HG02588 (cell line): ENCODE data around the gene CTBP2.

Experiments
- ATAC-seq: cut with Tn5 transposase; IDR thresholded peaks from one replicate; pipeline ENCODE4 v1.9.1; 2021; ENCODE audit warnings: mild to moderate bottlenecking, moderate library complexity; ENCODE audit not compliant: unreplicated experiment

Gene CTBP2

DNA sequence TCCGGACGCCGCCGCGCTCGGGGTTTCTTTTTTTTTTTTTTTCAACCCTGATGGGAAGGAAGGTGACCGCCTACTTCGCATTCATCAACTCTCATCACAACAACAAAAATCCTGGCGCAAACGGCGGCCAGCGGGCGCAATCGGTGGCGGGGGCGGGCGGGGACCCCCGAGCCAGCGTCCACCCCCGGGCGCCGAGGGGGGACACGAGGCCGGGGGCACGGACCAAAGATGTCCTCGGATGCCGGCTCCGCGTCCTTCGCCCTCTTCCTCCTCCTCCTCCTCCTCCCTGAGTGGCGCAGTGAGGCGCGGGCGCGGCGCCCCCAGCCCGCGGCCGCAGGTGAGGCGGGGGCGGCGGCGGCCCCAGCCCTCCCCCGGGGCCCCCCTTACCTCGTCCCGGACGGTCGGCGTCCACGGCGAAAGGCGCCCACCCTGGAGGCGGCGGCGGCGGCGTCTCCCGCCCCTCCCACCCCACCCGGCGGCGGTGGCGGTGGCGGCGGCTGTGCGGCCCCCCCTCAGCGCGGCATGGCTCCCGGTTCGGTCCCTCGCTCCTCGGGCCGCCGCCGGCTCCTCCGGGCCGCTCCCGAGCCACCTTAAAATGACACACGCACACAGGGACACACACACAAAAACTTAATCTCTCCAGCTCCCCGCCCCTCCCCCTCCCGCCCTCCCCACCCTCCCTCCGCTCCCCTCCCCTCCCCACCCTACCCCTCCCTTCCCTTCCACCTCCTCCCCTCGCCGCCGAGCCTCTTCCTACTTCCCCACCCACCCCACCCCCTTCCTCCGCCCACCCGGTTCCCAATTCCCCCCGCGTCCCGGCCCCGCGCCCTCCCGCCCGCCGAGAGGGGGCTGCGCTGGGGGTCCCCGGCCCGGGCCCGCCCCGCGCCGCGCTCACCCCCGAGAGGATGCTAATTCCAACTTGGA lies at the start of gene CTBP2:
TSS of gene CTBP2 (minus strand) at position 632 of the 924 bp plus-strand sequence.
- ATAC-seq, result no peak

DNA sequence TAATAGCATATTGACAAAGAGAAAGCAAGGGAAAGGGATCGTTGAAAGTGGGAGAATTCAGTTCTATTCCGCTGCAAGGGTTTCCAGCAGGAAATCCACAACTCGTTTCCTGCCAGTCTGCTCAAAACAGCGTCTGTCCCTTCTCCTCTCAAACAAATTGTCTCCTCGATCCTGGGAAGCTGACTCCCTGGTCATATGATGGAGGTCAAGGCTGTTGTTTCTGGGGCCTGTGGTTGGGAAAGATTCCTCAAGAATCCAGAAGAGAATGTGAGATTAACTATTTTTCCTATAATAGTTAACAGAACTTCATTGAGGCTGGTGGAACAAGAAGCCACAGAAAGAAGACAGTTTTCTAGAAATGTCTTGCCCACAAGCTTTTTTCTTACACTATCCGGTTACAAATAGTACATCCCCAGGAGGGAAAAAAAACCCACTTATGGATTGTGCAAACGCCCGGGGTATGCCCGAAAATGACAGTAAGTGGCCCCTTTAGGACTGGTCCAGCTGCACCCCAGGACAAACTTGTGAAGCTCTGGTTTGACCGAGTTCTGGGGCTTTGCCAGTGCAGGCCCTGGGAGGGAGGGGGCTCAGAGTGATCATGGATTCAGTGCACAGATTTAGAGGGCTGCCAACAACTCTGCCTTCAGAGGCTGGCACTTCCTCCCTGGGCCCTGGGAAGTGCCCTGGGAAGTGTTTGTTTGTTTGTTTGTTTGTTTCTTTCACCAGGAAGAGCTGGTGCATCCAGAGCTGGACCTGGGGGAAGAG lies 49.4 kb upstream of the CTBP2 start:
- no peak for ATAC-seq

GRCh38 chr10:125208854-125209565 lies 48.6 kb upstream of the CTBP2 start:
- ATAC-seq, result no peak

DNA sequence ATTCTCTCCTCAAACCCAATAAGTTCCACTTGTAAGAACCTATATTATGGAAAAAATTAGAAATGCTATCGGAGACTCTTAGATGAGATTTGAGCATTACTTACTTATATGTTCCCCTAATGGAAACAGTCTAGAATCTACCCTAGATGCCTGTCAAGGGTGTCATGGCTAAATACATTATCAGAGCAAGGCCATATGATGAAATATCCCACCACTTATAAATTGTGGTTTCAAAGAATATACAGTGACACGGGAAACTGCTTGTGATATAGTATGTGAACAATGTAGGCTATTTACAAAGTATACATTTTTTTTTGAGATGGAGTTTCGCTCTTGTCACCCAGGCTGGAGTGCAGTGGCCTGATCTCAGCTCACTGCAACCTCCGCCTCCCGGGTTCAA lies 46.3 kb upstream of the CTBP2 start:
- ATAC-seq, result no peak

DNA sequence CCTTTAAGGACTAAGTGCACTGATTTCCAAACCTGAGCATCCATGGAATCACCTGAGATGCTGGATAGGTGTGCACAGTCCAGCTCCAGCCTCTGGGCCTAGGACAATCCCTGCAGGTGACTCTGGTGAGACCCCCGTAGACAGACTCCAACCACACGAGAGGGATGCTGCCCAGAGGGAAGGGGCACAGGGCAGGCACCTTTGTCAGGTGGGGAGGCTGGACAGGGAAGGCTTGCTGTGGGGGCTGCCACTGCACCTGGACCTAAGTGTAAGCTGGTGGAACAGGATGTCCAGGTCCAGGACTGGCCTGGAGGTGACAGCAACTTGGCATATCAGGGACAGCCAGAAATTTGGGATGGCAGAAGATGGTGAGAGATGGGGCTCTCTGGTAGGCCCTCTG lies 45.1 kb upstream of the CTBP2 start:
- ATAC-seq, result no peak

DNA sequence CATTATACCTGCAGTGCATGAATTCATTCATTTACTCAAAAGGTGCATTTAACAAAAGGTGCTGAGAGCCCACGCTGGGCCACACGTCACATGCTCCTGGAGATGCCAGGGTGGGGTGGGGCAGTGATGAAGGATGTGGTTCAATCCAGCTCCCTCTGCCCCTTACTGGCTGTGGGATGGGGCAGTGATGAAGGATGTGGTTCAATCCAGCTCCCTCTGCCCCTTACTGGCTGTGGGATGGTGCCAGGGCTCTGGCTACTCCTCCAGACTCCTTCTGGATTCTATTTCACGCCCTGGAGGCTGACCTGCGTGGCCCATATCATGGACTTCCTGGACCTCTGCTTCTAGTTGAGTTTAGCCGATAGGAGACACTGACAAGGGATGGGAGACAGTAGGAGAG lies 44.0 kb upstream of the CTBP2 start:
- no peak for ATAC-seq

GRCh38 chr10:125203186-125203800 lies 42.9 kb upstream of the CTBP2 start:
- no peak for ATAC-seq

- peak; percentile 19 for ATAC-seq
These were observed 41.6 kb upstream of the CTBP2 start for GRCh38 chr10:125201791-125202622.

GRCh38 chr10:125201108-125201524 lies 40.8 kb upstream of the CTBP2 start:
- peak; percentile 93 for ATAC-seq

DNA sequence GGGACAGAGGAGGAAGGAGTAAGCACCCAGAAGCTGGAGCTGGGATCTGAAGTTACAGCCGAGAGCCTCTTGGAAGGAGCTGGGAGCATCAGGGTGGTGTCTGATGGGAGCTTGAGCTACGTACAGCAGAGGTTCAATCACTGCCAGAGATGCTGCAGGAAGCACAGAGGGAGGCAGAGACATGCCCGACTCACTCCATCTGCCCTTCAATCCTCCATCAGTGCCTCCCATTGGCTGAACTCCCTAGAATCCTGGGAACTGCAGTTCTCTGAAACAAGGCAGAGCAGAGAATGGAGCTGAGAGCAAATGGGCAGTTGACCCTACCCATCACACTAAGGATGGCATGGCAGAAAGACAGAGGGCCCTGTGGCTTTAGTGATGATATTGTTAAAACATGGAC lies 40.0 kb upstream of the CTBP2 start:
- no peak for ATAC-seq

- ATAC-seq, result no peak
These were observed 38.9 kb upstream of the CTBP2 start for GRCh38 chr10:125199270-125199669.

DNA sequence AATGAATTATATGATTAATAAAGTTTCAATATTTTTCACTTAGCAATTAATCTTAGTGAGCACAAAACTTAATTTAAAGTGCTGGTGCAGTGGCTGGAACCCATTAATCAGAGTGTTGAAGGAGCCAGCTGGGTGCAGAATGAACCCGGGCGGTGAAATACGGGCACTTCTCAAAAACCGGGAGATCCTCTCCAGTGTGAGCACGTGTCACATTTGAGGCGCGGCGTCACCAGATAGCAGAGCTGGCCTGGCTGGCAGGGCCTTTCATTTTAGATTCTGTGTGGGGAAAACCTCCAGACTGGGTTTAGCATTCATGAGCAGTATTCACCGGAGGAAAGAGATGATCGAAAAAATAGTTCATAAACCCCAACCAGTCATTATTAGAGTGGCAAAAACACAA lies 34.5 kb upstream of the CTBP2 start:
- ATAC-seq, result no peak

- ATAC-seq, result no peak
These were observed 33.0 kb upstream of the CTBP2 start for GRCh38 chr10:125193306-125193877.

- ATAC-seq, result no peak
These were observed 32.3 kb upstream of the CTBP2 start for GRCh38 chr10:125192620-125193019.

GRCh38 chr10:125192005-125192404 lies 31.6 kb upstream of the CTBP2 start:
- no peak for ATAC-seq

- ATAC-seq, result no peak
These were observed 30.6 kb upstream of the CTBP2 start for GRCh38 chr10:125190946-125191345.

- no peak for ATAC-seq
These were observed 30.1 kb upstream of the CTBP2 start for GRCh38 chr10:125190414-125190813.

DNA sequence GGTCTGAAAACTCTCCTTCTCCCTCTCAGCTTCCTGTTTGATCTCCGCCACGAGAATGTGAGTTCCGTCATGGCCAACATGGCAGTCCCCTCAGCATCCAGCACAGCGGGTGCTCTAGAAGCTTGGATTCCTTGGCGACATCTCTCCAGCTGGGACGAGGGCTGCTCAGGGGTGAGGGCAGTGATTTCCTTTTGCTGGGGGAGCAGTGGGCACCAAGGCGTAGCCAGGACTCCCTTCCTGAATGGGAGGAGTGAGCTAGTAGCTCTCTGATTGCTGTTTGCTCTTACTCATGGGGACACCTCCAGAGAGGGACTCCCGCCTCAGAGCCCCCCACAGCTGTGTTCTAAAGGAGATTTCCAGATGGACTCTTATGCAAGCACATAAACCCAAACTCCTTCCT lies 28.8 kb upstream of the CTBP2 start:
- no peak for ATAC-seq
